ENCODE measurements around the gene ARSD.
"Not testable (repeated sequence)": the region's sequence is repeated elsewhere in the genome, so short reads cannot be mapped to it uniquely, and the experiment has no call there.

Gene ARSD

GRCh38 chrX:2934715-2935710, 5.9 kb upstream of the ARSD start:
- DNase-seq (ENCODE audit: low read depth in 2 of 3, low spot score in 1 of 3) = no peak

GRCh38 chrX:2933125-2933900, 4.2 kb upstream of the ARSD start:
- no peak for DNase-seq (ENCODE audit: low read depth in 2 of 3, low spot score in 1 of 3)

- no peak for DNase-seq (ENCODE audit: low read depth in 2 of 3, low spot score in 1 of 3)
These were observed 2.5 kb upstream of the ARSD start for GRCh38 chrX:2931612-2932011.

GRCh38 chrX:2931155-2931554, 2.0 kb upstream of the ARSD start:
- no peak for DNase-seq (ENCODE audit: low read depth in 2 of 3, low spot score in 1 of 3)

GRCh38 chrX:2928191-2928582, 952 bp downstream of the ARSD start:
- DNase-seq (ENCODE audit: low read depth in 2 of 3, low spot score in 1 of 3) = no peak

- no peak for DNase-seq (ENCODE audit: low read depth in 2 of 3, low spot score in 1 of 3)
These were observed 2.4 kb downstream of the ARSD start for GRCh38 chrX:2926664-2927275.

- DNase-seq (ENCODE audit: low read depth in 2 of 3, low spot score in 1 of 3) = not testable (repeated sequence)
These were observed 2.9 kb downstream of the ARSD start for GRCh38 chrX:2926255-2926654.

- DNase-seq (ENCODE audit: low read depth in 2 of 3, low spot score in 1 of 3) = no peak
These were observed 5.0 kb downstream of the ARSD start for GRCh38 chrX:2924151-2924550.

GRCh38 chrX:2921750-2922149, 7.4 kb downstream of the ARSD start:
- no peak for DNase-seq (ENCODE audit: low read depth in 2 of 3, low spot score in 1 of 3)

GRCh38 chrX:2921193-2921592, 7.9 kb downstream of the ARSD start:
- no peak for DNase-seq (ENCODE audit: low read depth in 2 of 3, low spot score in 1 of 3)

- no peak for DNase-seq (ENCODE audit: low read depth in 2 of 3, low spot score in 1 of 3)
These were observed 11.4 kb downstream of the ARSD start for GRCh38 chrX:2917767-2918166.

GRCh38 chrX:2913118-2913517, 16.0 kb downstream of the ARSD start:
- DNase-seq (ENCODE audit: low read depth in 2 of 3, low spot score in 1 of 3) = no peak

GRCh38 chrX:2910109-2910508, 19.0 kb downstream of the ARSD start:
- no peak for DNase-seq (ENCODE audit: low read depth in 2 of 3, low spot score in 1 of 3)

GRCh38 chrX:2908125-2908685, 20.9 kb downstream of the ARSD start:
- no peak for DNase-seq (ENCODE audit: low read depth in 2 of 3, low spot score in 1 of 3)

GRCh38 chrX:2907295-2907694, 21.8 kb downstream of the ARSD start:
- DNase-seq (ENCODE audit: low read depth in 2 of 3, low spot score in 1 of 3) = no peak

GRCh38 chrX:2903366-2903765, 25.8 kb downstream of the ARSD start:
- no peak for DNase-seq (ENCODE audit: low read depth in 2 of 3, low spot score in 1 of 3)

- no peak for DNase-seq (ENCODE audit: low read depth in 2 of 3, low spot score in 1 of 3)
These were observed 26.3 kb downstream of the ARSD start for GRCh38 chrX:2902841-2903240.

GRCh38 chrX:2901367-2902036, 27.6 kb downstream of the ARSD start:
- DNase-seq (ENCODE audit: low read depth in 2 of 3, low spot score in 1 of 3) = no peak

- DNase-seq (ENCODE audit: low read depth in 2 of 3, low spot score in 1 of 3) = no peak
These were observed 30.2 kb downstream of the ARSD start for GRCh38 chrX:2898846-2899512.

Data from stimulated activated CD4-positive, alpha-beta T cell treated with anti-CD3 and anti-CD28 coated beads, Interleukin-12 subunit alpha, Interleukin-12 subunit beta, amount 100 ng/mL, for 48 hours (primary cell).